Colonic mucosa (tissue), 4 donors: Measurements from ENCODE around the gene MAML2. TPM values are rescaled to one million over a fixed set of nuclear protein-coding genes. Genes with fewer than 3 reads are reported as not detected.
A peak's percentile ranks its signal among the peaks of the same experiment; 100 is the strongest.

ENCODE experiments used
- DNase-seq: peaks from one replicate; pipeline ENCODE4 v3.0.0-alpha.2; 2020
- H3K27ac ChIP-seq: fragments of 200-600 bp; one replicate; pipeline ENCODE4 v1.8.0; 2021
- H3K27me3 ChIP-seq: fragments of 200-600 bp; one replicate; pipeline ENCODE4 v1.8.0; 2021
- H3K36me3 ChIP-seq: fragments of 200-600 bp; one replicate; pipeline ENCODE4 v1.8.0; 2021
- H3K4me1 ChIP-seq: fragments of 200-600 bp; one replicate; pipeline ENCODE4 v1.8.0; 2021; ENCODE audit warnings: mild to moderate bottlenecking
- H3K4me3 ChIP-seq: fragments of 200-600 bp; one replicate; pipeline ENCODE4 v1.8.0; 2021
- H3K9ac ChIP-seq, 2 donors: one replicate each; pipeline ENCODE4 v1.7.0; 2013; ENCODE audit warnings: control low read depth in 2 of 2, low read depth in 2 of 2, low read length in 2 of 2
- H3K9me3 ChIP-seq: fragments of 200-600 bp; one replicate; pipeline ENCODE4 v1.8.0; 2021
- CTCF ChIP-seq: fragments of 200-600 bp; IDR thresholded peaks from one replicate; pipeline ENCODE4 v1.8.0; 2022; ENCODE audit warnings: antibody characterized with exemption, mild to moderate bottlenecking
- intact Hi-C: fragments of 100-400 bp; cut with DNase I; formaldehyde crosslinking; loops from one replicate; pipeline ENCODE4 v1.14.1; 2022
- total RNA-seq, 2 donors: library from RNA; stranded (reverse); fragmentation: NEBNext Ultra II Directional in 1 of 2; extraction: Animal tissue kit (Norgen Biotek cat#: 25700) in 1 of 2; gene quantifications; one replicate each; pipeline ENCODE4 v1.2.1, GENCODE V29; 2021
- donor health status: healthy.
- donor health status: DM: no; HTN: no; CAD: no.
- donor health status: DM: no; HTN: no; CAD: no.

MAML2 gene
- total RNA-seq, 2 donors from 2014 or later, result 10.4 to 11.0 TPM

GRCh38 chr11:96006037-96006436 lies 337.0 kb downstream of the MAML2 start:
- intact Hi-C loops, result no loop called here
- no peak overlapping the region for H3K9ac ChIP-seq

GRCh38 chr11:96004862-96005261 lies 338.1 kb downstream of the MAML2 start:
- no peak overlapping the region for H3K27ac ChIP-seq
- H3K27me3 ChIP-seq, result no peaks in the 10 kb centered on the region
- no peaks in the 10 kb centered on the region for H3K4me1 ChIP-seq
- intact Hi-C loops, result no loop called here
- no peaks in the 10 kb centered on the region for H3K36me3 ChIP-seq
- no peak overlapping the region for H3K4me3 ChIP-seq
- TF ChIP-seq CTCF, result no peak
- H3K9ac ChIP-seq, result no peak overlapping the region
- no peaks in the 10 kb centered on the region for H3K9me3 ChIP-seq
- no peak for DNase-seq

More at GRCh38 chr11:96006037-96006436, 337.0 kb downstream of the MAML2 start:
- Histone ChIP-seq H3K4me3 (no peak overlapping the region), H3K9me3 (no peaks in the 10 kb centered on the region), H3K27ac (no peak overlapping the region), H3K4me1 (no peaks in the 10 kb centered on the region), H3K27me3 (no peaks in the 10 kb centered on the region), H3K36me3 (no peaks in the 10 kb centered on the region)
- TF ChIP-seq CTCF, result no peak
- DNase-seq, result no peak

GRCh38 chr11:96002754-96003290 lies 340.2 kb downstream of the MAML2 start:
- Histone ChIP-seq H3K27me3 (no peaks in the 10 kb centered on the region), H3K4me1 (no peaks in the 10 kb centered on the region), H3K9me3 (no peaks in the 10 kb centered on the region), H3K4me3 (no peak overlapping the region), H3K27ac (no peak overlapping the region), H3K36me3 (no peaks in the 10 kb centered on the region), H3K9ac (no peak overlapping the region)
- TF ChIP-seq CTCF, result no peak
- no peak for DNase-seq
- intact Hi-C loops, result no loop called here

- H3K9ac ChIP-seq, result no peak overlapping the region
- intact Hi-C loops, result no loop called here
- no peak overlapping the region for H3K4me3 ChIP-seq
- H3K4me1 ChIP-seq, result no peaks in the 10 kb centered on the region
- no peak for DNase-seq
- TF ChIP-seq CTCF, result no peak
- no peaks in the 10 kb centered on the region for H3K36me3 ChIP-seq
- H3K9me3 ChIP-seq, result no peaks in the 10 kb centered on the region
- H3K27me3 ChIP-seq, result no peaks in the 10 kb centered on the region
- no peak overlapping the region for H3K27ac ChIP-seq
These were observed 340.7 kb downstream of the MAML2 start for GRCh38 chr11:96002339-96002738.

- H3K4me3 ChIP-seq, result no peak overlapping the region
- no peak for TF ChIP-seq CTCF
- H3K36me3 ChIP-seq, result no peaks in the 10 kb centered on the region
- H3K4me1 ChIP-seq, result no peaks in the 10 kb centered on the region
- no peak overlapping the region for H3K27ac ChIP-seq
- no peaks in the 10 kb centered on the region for H3K9me3 ChIP-seq
- DNase-seq, result peak; percentile 58
- no peaks in the 10 kb centered on the region for H3K27me3 ChIP-seq
- no peak overlapping the region for H3K9ac ChIP-seq
- intact Hi-C loops, result no loop called here
These were observed 342.0 kb downstream of the MAML2 start for GRCh38 chr11:96001037-96001436.
